ENCODE measurements around the gene ZDHHC7.

ZDHHC7 gene

DNA sequence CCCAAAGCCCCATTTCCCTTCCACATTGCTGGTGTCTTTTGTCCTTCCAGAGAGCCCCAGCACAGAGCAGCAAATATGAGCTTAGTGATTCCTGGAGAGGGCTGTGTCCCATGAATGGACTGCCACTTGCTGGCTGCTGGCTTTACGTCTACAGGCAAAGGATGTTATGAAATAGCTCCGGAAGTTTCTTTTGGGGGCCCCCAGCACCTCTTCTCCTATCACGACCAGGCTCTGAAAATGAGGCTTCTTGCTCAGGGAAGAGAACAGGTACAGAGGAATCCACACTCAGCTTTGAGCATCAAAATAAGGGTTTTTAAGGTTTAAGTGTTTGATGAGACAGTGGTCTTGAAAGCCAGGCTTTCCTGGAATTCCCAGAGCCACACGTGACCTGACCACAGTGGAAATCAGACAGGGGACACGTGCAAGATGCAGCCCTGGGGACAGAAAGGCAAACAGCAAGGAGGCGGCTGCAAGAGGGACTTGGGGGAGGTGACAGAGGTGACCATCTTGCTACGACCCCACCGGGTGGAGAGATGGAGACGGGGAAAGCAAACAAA is 58.1 kb downstream of the ZDHHC7 start:
- no peaks in the 10 kb centered on the region for H3K9me3 ChIP-seq (ENCODE audit: low read length)
- H3K27ac ChIP-seq (ENCODE audit: low read depth, low read length): peak overlapping the region; percentile 65
- no peaks in the 10 kb centered on the region for H3K27me3 ChIP-seq (ENCODE audit: control insufficient read depth in 1 of 2, insufficient read depth in 2 of 2, low read length in 2 of 2)
- H3K4me3 ChIP-seq (ENCODE audit: low read depth in 1 of 2, low read length in 2 of 2): no peak overlapping the region
- peak overlapping the region; percentile 5 for H3K9ac ChIP-seq (ENCODE audit: low read length)
- peaks cover 23% of the 10 kb centered on the region for H3K4me1 ChIP-seq (ENCODE audit: insufficient read depth, low read length)
- H3K36me3 ChIP-seq (ENCODE audit: insufficient read depth, low read length): no peaks in the 10 kb centered on the region

GRCh38 chr16:84952335-84953189 is 58.8 kb downstream of the ZDHHC7 start:
- Histone ChIP-seq H3K27ac (ENCODE audit: low read depth, low read length) (peak overlapping the region; percentile 65), H3K9me3 (ENCODE audit: low read length) (no peaks in the 10 kb centered on the region), H3K9ac (ENCODE audit: low read length) (peak overlapping the region; percentile 5)

DNA sequence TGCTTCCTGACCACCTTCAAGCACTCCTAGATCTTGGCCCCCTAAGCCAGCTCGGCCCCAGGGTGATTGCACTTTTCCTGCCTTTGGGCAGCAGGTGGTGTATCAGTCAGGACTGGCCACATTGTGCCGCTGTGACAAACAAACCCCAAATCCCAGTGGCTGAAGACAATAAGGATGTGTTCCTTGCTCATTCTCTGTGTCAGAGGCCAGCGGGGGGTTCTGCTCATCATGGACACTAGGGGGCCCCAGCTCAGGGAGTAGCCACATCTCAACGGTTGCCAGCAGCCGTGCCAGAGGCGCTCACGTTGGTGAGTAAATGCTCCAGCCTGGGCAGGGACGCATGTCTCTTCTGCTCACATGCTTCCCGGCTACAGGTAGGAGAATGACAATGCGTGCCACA is 60.4 kb downstream of the ZDHHC7 start:
- Histone ChIP-seq H3K4me3 (ENCODE audit: low read depth in 1 of 2, low read length in 2 of 2) (no peak overlapping the region), H3K36me3 (ENCODE audit: insufficient read depth, low read length) (no peaks in the 10 kb centered on the region), H3K4me1 (ENCODE audit: insufficient read depth, low read length) (peaks cover 23% of the 10 kb centered on the region), H3K27ac (ENCODE audit: low read depth, low read length) (peak overlapping the region; percentile 41), H3K9me3 (ENCODE audit: low read length) (no peaks in the 10 kb centered on the region), H3K27me3 (ENCODE audit: control insufficient read depth in 1 of 2, insufficient read depth in 2 of 2, low read length in 2 of 2) (no peaks in the 10 kb centered on the region), H3K9ac (ENCODE audit: low read length) (no peak overlapping the region)

More at GRCh38 chr16:84952335-84953189, 58.8 kb downstream of the ZDHHC7 start:
- H3K4me1 ChIP-seq (ENCODE audit: insufficient read depth, low read length): peaks cover 23% of the 10 kb centered on the region
- H3K4me3 ChIP-seq (ENCODE audit: low read depth in 1 of 2, low read length in 2 of 2): no peak overlapping the region
- no peaks in the 10 kb centered on the region for H3K36me3 ChIP-seq (ENCODE audit: insufficient read depth, low read length)
- no peaks in the 10 kb centered on the region for H3K27me3 ChIP-seq (ENCODE audit: control insufficient read depth in 1 of 2, insufficient read depth in 2 of 2, low read length in 2 of 2)

- H3K9ac ChIP-seq (ENCODE audit: low read length): no peak overlapping the region
- H3K36me3 ChIP-seq (ENCODE audit: insufficient read depth, low read length): no peaks in the 10 kb centered on the region
- H3K9me3 ChIP-seq (ENCODE audit: low read length): no peaks in the 10 kb centered on the region
- H3K4me3 ChIP-seq (ENCODE audit: low read depth in 1 of 2, low read length in 2 of 2): no peak overlapping the region
- no peaks in the 10 kb centered on the region for H3K27me3 ChIP-seq (ENCODE audit: control insufficient read depth in 1 of 2, insufficient read depth in 2 of 2, low read length in 2 of 2)
- no peak overlapping the region for H3K27ac ChIP-seq (ENCODE audit: low read depth, low read length)
- peaks cover 23% of the 10 kb centered on the region for H3K4me1 ChIP-seq (ENCODE audit: insufficient read depth, low read length)
Measured at GRCh38 chr16:84949772-84950436, 61.4 kb downstream of the ZDHHC7 start.

GRCh38 chr16:84948851-84949610 is 62.3 kb downstream of the ZDHHC7 start:
- H3K4me3 ChIP-seq (ENCODE audit: low read depth in 1 of 2, low read length in 2 of 2): no peak overlapping the region
- H3K36me3 ChIP-seq (ENCODE audit: insufficient read depth, low read length): no peaks in the 10 kb centered on the region
- H3K4me1 ChIP-seq (ENCODE audit: insufficient read depth, low read length): peaks cover 23% of the 10 kb centered on the region
- H3K9ac ChIP-seq (ENCODE audit: low read length): no peak overlapping the region
- no peaks in the 10 kb centered on the region for H3K27me3 ChIP-seq (ENCODE audit: control insufficient read depth in 1 of 2, insufficient read depth in 2 of 2, low read length in 2 of 2)
- no peak overlapping the region for H3K27ac ChIP-seq (ENCODE audit: low read depth, low read length)
- H3K9me3 ChIP-seq (ENCODE audit: low read length): no peaks in the 10 kb centered on the region

GRCh38 chr16:84947996-84948850 is 63.1 kb downstream of the ZDHHC7 start:
- Histone ChIP-seq H3K36me3 (ENCODE audit: insufficient read depth, low read length) (no peaks in the 10 kb centered on the region), H3K9ac (ENCODE audit: low read length) (no peak overlapping the region), H3K4me1 (ENCODE audit: insufficient read depth, low read length) (peaks cover 15% of the 10 kb centered on the region), H3K9me3 (ENCODE audit: low read length) (no peaks in the 10 kb centered on the region), H3K27ac (ENCODE audit: low read depth, low read length) (no peak overlapping the region), H3K27me3 (ENCODE audit: control insufficient read depth in 1 of 2, insufficient read depth in 2 of 2, low read length in 2 of 2) (no peaks in the 10 kb centered on the region), H3K4me3 (ENCODE audit: low read depth in 1 of 2, low read length in 2 of 2) (no peak overlapping the region)

DNA sequence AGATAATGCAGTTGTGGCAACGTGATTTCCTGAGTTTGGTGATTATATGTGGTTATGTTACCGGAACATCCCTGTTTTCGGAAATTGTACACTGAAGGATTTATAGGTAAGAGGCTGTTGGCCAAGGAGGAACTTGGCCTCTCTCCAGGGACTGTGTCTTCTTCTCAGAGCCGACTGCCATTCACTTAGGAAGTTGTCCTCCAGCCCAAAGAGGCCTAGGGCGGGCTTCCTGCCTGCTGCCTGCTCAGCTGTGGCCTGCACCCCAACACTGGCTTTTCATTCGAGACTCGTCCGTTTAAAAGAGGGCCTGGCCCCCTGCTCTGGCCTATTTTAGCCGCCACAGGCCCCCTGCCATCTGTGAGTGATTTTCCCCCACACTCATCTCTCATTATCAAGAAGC is 64.3 kb downstream of the ZDHHC7 start:
- Histone ChIP-seq H3K9ac (ENCODE audit: low read length) (no peak overlapping the region), H3K4me1 (ENCODE audit: insufficient read depth, low read length) (peaks cover 3% of the 10 kb centered on the region), H3K27me3 (ENCODE audit: control insufficient read depth in 1 of 2, insufficient read depth in 2 of 2, low read length in 2 of 2) (no peaks in the 10 kb centered on the region)

GRCh38 chr16:84943620-84944019 is 67.7 kb downstream of the ZDHHC7 start:
- Histone ChIP-seq H3K27ac (ENCODE audit: low read depth, low read length) (no peak overlapping the region), H3K36me3 (ENCODE audit: insufficient read depth, low read length) (no peaks in the 10 kb centered on the region), H3K4me3 (ENCODE audit: low read depth in 1 of 2, low read length in 2 of 2) (no peak overlapping the region), H3K9me3 (ENCODE audit: low read length) (no peaks in the 10 kb centered on the region), H3K9ac (ENCODE audit: low read length) (no peak overlapping the region), H3K4me1 (ENCODE audit: insufficient read depth, low read length) (peaks cover 5% of the 10 kb centered on the region), H3K27me3 (ENCODE audit: control insufficient read depth in 1 of 2, insufficient read depth in 2 of 2, low read length in 2 of 2) (no peaks in the 10 kb centered on the region)

More for the DNA sequence above, 64.3 kb downstream of the ZDHHC7 start:
- no peaks in the 10 kb centered on the region for H3K36me3 ChIP-seq (ENCODE audit: insufficient read depth, low read length)
- no peak overlapping the region for H3K4me3 ChIP-seq (ENCODE audit: low read depth in 1 of 2, low read length in 2 of 2)
- no peaks in the 10 kb centered on the region for H3K9me3 ChIP-seq (ENCODE audit: low read length)
- H3K27ac ChIP-seq (ENCODE audit: low read depth, low read length): no peak overlapping the region

- no peaks in the 10 kb centered on the region for H3K27me3 ChIP-seq (ENCODE audit: control insufficient read depth in 1 of 2, insufficient read depth in 2 of 2, low read length in 2 of 2)
- H3K4me3 ChIP-seq (ENCODE audit: low read depth in 1 of 2, low read length in 2 of 2): no peak overlapping the region
Measured at GRCh38 chr16:84942786-84943185, 68.5 kb downstream of the ZDHHC7 start.

DNA sequence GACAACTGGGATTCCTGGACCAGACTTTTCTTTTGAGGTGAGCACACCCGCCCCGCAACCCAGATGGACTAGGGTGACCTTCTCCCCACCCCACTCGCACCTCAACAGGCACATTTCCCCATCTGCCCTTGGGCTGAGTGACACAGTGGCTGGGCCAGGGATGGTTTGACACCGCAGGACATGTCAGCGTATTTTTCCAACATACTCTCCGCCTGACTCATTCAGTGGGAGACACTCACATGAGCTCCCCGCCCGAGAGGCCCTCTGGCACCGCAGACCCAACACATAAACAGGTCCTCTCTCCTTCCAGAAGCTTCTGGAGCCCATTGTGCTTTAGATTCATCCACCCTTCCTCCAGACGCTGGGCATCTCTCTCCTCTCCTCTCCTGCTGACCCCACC is 69.4 kb downstream of the ZDHHC7 start:
- Histone ChIP-seq H3K4me1 (ENCODE audit: insufficient read depth, low read length) (peaks cover 5% of the 10 kb centered on the region), H3K4me3 (ENCODE audit: low read depth in 1 of 2, low read length in 2 of 2) (no peak overlapping the region), H3K27ac (ENCODE audit: low read depth, low read length) (no peak overlapping the region), H3K9ac (ENCODE audit: low read length) (no peak overlapping the region), H3K36me3 (ENCODE audit: insufficient read depth, low read length) (no peaks in the 10 kb centered on the region), H3K9me3 (ENCODE audit: low read length) (no peaks in the 10 kb centered on the region), H3K27me3 (ENCODE audit: control insufficient read depth in 1 of 2, insufficient read depth in 2 of 2, low read length in 2 of 2) (no peaks in the 10 kb centered on the region)

More at GRCh38 chr16:84942786-84943185, 68.5 kb downstream of the ZDHHC7 start:
- Histone ChIP-seq H3K27ac (ENCODE audit: low read depth, low read length) (no peak overlapping the region), H3K9me3 (ENCODE audit: low read length) (no peaks in the 10 kb centered on the region), H3K9ac (ENCODE audit: low read length) (no peak overlapping the region), H3K36me3 (ENCODE audit: insufficient read depth, low read length) (no peaks in the 10 kb centered on the region), H3K4me1 (ENCODE audit: insufficient read depth, low read length) (peaks cover 5% of the 10 kb centered on the region)
